ENCODE measurements around the gene SERTM2.
"Not testable (repeated sequence)": the region's sequence is repeated elsewhere in the genome, so short reads cannot be mapped to it uniquely, and the experiment has no call there.

Gene SERTM2

GRCh38 chrX:111511477-111511876 is at the start of gene SERTM2:
Gene SERTM2, plus strand, starts transcription at chrX:111511645. Its CDS starts 7,213 bp downstream, at chrX:111518858.
- no peak for DNase-seq

GRCh38 chrX:111465669-111466068 is 45.8 kb upstream of the SERTM2 start:
- no peak for DNase-seq

GRCh38 chrX:111467896-111468295 is 43.5 kb upstream of the SERTM2 start:
- DNase-seq, result no peak

- DNase-seq, result no peak
These were observed 40.6 kb upstream of the SERTM2 start for GRCh38 chrX:111470681-111471403.

DNA sequence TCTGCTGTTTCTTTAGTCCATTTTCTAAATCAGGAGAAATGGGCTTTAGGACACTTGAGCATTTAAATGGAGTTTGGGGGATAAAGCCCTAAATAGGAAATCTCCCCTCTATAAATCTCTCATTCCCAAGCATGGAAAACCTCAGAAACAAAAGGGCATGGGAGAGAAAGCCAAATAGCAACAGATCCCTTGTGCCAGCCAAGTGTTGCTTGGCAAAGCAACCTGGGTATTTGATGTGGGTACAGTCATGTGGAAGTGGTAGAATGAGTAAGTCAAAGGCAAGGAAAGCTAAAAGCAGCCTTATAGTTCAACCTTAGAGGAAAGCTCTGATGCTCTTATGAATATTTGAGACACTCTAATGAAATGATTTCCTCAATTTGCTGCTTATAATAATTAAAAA is 29.5 kb upstream of the SERTM2 start:
- DNase-seq, result no peak

DNA sequence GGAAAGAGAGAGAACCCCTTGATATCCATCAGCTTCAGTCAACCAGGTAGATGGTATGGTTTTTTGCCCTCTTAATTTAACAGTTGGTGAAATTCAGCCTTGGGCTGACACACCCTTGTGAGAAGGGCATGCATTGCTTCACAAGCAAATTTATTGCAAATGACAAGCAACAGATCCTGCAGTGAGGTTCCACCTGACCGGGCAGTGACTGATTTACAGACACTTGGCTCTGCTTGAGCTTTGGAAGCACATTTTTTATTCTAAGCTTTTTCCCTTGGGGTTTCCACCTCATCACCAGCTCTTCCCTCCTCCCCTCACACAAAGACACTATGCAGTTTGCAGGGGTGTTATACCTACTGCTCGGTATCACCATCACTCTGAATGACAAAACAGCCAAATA is 28.3 kb upstream of the SERTM2 start:
- DNase-seq, result no peak

- no peak for DNase-seq
These were observed 27.6 kb upstream of the SERTM2 start for GRCh38 chrX:111483881-111484280.

DNA sequence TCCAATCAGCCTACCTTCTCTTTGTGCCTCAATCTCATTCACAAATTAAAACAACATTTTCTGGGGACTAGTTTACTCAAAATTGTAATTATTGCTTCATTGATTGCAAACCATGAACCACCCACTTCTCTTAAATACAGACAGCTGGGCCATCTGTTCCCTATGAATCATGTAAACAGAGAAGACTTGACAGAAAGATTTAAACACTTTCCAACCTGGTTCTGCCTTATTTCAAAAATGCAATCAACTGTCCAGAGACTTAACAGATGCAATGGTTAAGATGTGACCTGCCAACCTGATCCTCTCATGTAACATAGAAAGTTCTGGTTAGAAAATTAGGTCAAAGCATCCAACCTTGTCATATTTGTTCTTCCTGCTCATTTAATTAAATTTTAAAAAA is 20.8 kb upstream of the SERTM2 start:
- DNase-seq, result peak; percentile 39

DNA sequence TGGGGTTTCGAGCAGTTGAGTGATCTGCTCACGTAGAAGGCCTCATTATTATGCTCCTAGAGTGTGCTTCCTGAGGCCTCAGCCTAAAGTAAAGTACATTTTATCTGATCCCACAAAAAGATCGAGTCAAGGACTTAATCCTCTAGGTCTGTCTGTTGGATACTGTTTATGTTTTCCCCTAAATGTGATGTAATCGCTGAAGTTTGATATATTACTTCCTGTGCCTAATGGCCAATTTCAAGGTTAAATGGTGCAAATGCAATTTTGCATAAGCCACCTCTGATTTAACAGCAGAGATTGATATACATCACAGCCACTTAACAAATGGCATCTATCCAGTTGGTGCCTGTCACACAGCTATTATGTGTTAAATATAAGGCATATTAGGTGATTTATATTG is 19.4 kb upstream of the SERTM2 start:
- peak; percentile 31 for DNase-seq

- DNase-seq, result no peak
These were observed 12.8 kb upstream of the SERTM2 start for GRCh38 chrX:111498538-111499103.

DNA sequence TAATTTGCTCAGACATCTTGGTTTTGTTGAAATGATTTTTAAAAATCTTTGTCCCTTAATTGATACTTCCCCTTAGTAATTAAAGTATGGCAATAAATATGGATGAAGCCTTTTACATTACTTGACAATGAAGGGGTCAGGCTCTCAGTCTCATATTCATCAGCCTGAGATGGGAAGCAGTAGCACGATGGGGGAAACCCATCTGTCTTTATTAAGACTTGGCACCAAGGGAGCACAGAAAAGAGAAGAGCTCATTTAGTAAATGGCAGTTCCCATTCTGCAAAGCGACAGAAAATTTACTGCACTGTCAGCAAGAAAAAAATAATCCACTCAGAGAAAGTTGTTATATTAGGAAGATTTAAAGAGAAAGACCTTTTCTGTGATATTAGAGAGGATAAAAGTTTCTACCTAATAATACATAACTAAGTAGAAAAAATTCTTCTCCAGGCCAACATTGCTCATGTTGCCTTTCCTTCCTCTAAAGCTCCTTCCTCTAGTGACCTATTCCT is 7.9 kb upstream of the SERTM2 start:
- DNase-seq, result no peak

GRCh38 chrX:111504941-111505340 is 6.5 kb upstream of the SERTM2 start:
- no peak for DNase-seq

DNA sequence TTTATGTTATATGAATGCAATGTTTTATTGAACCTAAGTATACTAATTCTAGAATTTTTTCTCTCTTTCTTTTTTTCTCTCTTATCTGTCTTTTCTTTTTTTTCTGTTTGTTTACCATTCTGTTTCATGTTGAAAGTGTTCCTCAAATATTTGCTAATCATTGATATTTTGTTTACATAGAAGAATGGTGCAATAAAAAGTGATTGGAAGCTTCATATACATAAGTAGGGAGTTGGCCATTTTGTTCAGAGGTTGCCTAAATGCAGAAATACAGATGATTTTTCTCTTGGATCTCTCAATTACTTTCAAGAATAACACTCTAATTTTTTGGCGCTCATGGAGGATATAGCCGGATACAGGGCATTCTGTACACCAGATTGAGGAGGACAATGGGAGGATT is 5.7 kb upstream of the SERTM2 start:
- DNase-seq, result peak; percentile 28

GRCh38 chrX:111506826-111507225 is 4.6 kb upstream of the SERTM2 start:
- DNase-seq, result no peak

- no peak for DNase-seq
These were observed 3.5 kb upstream of the SERTM2 start for GRCh38 chrX:111507933-111508332.

- DNase-seq, result no peak
These were observed 3.9 kb downstream of the SERTM2 start for GRCh38 chrX:111515298-111515697.

GRCh38 chrX:111518667-111519066 is 7.2 kb downstream of the SERTM2 start:
- no peak for DNase-seq

DNA sequence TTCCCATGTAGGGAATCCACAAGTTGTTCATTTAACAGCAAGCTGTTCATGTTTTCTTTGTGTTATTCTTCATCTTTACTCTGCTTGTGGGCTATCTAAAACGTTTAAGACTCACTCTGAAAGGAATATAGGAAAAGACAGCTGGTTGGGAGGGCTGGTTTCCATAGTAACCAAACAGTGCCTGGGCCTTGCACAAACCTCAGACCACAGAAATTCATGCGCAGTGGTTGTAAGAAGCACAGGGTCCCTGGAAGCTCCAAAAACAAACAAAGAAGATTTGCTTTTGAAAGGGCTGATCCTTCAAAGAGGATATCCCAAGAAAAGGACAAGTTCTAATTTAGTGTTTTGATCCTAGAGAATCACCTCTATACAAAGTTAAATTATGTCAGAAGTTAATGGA is 7.8 kb downstream of the SERTM2 start:
- DNase-seq, result peak; percentile 12

GRCh38 chrX:111520506-111520905 is 9.1 kb downstream of the SERTM2 start:
- DNase-seq, result no peak

DNA sequence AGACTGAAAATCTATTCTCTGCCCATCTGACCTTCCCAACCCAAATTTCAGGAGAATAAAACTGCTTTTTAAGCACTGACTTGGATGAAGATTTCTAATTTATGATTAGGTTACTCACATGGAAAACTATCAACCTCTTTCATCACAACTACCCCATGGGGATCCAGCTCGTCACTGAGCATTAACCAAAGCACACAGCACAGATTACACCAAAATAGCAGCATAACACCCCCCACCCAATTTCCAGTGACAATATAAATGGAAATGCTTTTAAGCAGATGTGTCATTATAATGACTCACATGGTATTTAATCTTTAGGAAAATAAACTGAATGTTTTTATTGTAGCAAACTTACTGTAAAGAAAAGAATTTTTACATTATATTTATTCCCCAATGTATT is 9.7 kb downstream of the SERTM2 start:
- no peak for DNase-seq

DNA sequence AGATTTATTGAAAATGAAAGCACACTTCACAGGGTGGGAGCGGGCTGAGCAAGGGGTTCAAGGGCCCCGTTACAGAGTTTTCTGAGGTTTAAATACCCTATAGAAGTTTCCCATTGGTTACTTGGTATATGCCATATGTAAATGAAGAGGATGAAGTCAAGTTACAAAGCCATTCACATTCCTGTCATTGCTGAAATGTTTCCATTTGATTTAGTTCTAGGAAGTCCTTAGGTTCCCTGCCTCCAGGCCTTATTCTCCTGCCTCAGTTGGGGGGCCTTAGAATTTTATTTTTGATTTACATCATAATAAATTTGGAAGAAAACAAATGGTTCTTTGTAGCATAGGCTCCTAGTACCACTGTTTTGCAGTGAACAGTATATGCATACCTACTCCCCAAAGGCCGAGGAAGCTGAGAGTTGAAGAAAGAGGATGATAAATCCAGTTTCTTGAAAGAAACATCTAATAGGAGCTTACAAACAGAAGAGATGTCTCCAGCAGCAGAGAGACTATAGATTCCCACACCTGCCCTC is 31.8 kb downstream of the SERTM2 start:
- no peak for DNase-seq

DNA sequence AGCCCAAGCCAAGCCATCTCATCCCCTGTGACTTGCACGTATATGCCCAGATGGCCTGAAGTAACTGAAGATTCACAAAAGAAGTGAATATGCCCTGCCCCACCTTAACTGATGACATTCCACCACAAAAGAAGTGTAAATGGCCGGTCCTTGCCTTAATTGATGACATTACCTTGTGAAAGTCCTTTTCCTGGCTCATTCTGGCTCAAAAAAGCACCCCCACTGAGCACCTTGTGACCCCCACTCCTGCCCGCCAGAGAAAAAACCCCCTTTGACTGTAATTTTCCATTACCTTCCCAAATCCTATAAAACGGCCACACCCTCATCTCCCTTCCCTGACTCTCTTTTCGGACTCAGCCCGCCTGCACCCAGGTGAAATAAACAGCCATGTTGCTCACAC is 37.8 kb downstream of the SERTM2 start:
- DNase-seq, result not testable (repeated sequence)

DNA sequence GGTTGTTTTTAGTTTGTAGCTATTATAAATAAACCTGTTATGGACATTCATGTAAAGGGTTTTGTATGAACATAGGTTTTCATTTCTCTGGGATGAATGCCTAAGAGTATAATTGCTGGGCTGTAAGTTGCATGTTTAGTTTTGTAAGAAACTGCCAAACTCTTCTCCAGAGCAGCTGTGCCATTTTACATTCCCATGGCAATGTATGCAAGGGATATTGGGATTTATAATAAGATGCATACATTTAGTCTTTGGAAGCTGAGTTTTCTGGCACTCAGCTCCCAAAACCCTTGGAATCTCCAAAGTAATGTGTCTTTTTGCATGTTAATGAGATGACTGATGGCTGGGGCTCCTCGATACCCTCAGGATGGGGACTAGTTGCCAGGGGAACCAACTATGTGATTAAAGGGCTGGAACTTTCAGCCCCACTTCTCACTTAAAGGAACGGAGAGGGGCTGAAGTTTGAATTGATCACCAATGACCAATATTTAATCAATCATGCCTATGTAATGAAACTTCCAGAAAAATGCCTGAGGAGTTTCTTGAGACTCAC is 44.0 kb downstream of the SERTM2 start:
- no peak for DNase-seq

DNA sequence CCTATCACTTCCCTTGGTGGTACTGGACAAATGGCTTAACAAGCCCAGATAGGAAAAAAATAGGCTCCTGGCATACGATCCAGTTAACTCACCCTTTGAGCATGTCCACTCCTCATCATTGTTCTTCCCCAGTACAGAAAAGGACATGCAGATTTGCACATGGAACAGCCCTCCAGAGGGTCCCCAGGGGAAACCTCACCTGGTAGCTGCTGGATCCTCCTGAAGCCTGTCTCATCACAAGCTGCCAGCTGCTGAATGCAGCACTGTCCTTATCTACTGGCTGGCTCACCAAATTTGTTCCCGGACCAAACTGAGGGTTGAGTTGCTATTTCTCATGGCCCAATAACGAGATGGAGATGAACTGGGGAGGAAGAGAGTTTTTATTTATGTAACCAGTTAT is 49.4 kb downstream of the SERTM2 start:
- DNase-seq, result no peak
